ELR (cell line): ENCODE results near the gene TNIK.

Experiments
- DNase-seq: peaks from one replicate; pipeline ENCODE4 v3.0.0-alpha.2; 2015; ENCODE audit warnings: low read depth

Gene TNIK

GRCh38 chr3:171417137-171417536 is 43.1 kb downstream of the TNIK start:
- DNase-seq = no peak

- DNase-seq = no peak
Measured at GRCh38 chr3:171416666-171417065, 43.5 kb downstream of the TNIK start.

GRCh38 chr3:171416061-171416460 is 44.1 kb downstream of the TNIK start:
- no peak for DNase-seq

GRCh38 chr3:171415070-171415469 is 45.1 kb downstream of the TNIK start:
- DNase-seq = peak; percentile 48

GRCh38 chr3:171412473-171412872 is 47.7 kb downstream of the TNIK start:
- no peak for DNase-seq

GRCh38 chr3:171412054-171412453 is 48.2 kb downstream of the TNIK start:
- DNase-seq = no peak

- no peak for DNase-seq
Measured at GRCh38 chr3:171410186-171410585, 50.0 kb downstream of the TNIK start.

- peak; percentile 87 for DNase-seq
Measured at GRCh38 chr3:171407759-171408158, 52.4 kb downstream of the TNIK start.

- DNase-seq = no peak
Measured at GRCh38 chr3:171404376-171404967, 55.7 kb downstream of the TNIK start.

GRCh38 chr3:171402281-171402680 is 57.9 kb downstream of the TNIK start:
- DNase-seq = no peak

- no peak for DNase-seq
Measured at GRCh38 chr3:171401432-171401831, 58.8 kb downstream of the TNIK start.

GRCh38 chr3:171399842-171400241 is 60.4 kb downstream of the TNIK start:
- DNase-seq = no peak

GRCh38 chr3:171398343-171398742 is 61.9 kb downstream of the TNIK start:
- no peak for DNase-seq

GRCh38 chr3:171397089-171397488 is 63.1 kb downstream of the TNIK start:
- no peak for DNase-seq

- peak; percentile 57 for DNase-seq
Measured at GRCh38 chr3:171396048-171396447, 64.2 kb downstream of the TNIK start.

- DNase-seq = no peak
Measured at GRCh38 chr3:171393032-171393744, 67.0 kb downstream of the TNIK start.

GRCh38 chr3:171391432-171391831 is 68.8 kb downstream of the TNIK start:
- DNase-seq = no peak

- no peak for DNase-seq
Measured at GRCh38 chr3:171390051-171390941, 69.9 kb downstream of the TNIK start.

- DNase-seq = no peak
Measured at GRCh38 chr3:171389491-171389890, 70.7 kb downstream of the TNIK start.

- DNase-seq = no peak
Measured at GRCh38 chr3:171388527-171388926, 71.7 kb downstream of the TNIK start.

GRCh38 chr3:171387062-171387461 is 73.1 kb downstream of the TNIK start:
- no peak for DNase-seq

- no peak for DNase-seq
Measured at GRCh38 chr3:171385086-171385485, 75.1 kb downstream of the TNIK start.
